Amygdala (tissue), 56 donors: Measurements from ENCODE around the gene NMRK1.

Experiments
- DNase-seq, 56 donors: peaks; one replicate each; lab custom pipeline; 2025; lab: John Stamatoyannopoulos, UW

The NMRK1 gene

DNA sequence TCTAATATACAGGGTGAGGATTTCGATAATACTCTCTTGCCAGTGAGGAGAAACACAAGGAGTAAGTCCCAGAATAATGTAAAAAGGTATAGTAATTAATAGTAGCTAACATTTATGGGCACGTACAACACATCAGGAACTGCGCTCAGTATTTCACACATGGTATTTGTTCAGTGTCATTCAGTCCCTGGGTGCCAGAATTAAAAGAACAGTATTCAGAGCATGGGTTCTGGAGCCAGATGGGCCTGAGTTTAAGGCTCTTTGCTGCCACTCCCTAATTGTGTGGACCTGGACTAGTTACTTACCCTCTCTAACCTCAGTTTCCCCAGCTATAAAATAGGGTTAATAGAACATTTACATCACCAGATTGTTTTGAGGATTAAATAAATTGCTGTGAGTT lies 16.7 kb upstream of the NMRK1 start:
- DNase-seq: no peak

DNA sequence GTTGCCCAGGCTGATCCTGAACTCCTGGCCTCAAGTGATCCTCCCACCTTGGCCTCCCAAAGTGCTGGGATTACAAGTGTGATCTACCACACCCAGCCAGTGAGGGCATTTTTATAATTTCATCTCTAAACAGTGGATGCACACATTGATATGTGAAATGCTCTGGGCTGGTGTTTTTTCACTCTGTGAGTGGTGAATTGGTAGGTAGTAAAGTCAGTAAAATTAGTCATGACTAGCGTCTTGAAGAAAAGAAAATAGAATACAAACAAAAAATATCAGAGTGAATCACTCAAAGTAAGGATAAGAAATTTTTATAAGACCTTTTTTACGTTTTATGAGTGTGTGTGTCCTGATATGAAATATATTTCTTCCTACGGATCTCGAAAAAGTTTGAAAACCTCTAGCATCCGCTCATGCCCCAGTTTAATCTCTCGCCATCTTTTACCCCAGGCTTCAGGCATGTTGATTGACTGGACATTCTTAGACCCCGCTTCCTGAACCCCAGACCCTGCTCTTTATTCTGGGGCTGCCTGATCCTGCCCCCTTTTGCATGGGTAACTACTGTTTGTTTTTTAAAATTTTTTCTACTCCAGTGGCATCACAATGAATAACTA lies 14.3 kb upstream of the NMRK1 start:
- no peak for DNase-seq

DNA sequence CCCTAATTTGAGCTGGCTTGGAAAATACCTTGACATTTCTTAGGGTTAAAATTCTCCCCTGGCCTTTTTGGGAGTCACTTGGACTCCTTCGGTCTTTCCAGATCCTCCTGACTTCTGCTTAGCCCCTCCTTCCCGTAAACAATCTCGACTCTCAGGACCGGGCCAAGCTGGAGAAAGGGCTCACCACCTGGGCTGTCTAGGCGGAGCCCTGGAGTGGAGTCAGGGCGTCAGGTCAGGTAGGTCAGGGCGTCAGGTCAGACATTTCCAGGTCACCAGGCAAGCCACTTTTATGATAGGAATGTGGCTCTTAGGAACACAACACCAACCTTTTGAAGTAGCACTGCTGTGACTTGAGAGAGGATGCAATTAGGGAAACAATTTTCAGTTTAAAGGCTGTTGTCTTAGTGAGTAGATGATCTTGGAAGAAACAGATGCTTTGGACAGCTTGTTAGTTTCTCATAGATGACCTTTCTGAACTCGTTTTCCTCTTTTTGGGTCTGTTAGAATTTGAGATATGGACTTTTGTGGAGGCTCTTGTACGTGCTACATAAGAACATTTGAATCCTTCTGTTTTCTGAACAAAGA lies 13.1 kb upstream of the NMRK1 start:
- no peak for DNase-seq

DNA sequence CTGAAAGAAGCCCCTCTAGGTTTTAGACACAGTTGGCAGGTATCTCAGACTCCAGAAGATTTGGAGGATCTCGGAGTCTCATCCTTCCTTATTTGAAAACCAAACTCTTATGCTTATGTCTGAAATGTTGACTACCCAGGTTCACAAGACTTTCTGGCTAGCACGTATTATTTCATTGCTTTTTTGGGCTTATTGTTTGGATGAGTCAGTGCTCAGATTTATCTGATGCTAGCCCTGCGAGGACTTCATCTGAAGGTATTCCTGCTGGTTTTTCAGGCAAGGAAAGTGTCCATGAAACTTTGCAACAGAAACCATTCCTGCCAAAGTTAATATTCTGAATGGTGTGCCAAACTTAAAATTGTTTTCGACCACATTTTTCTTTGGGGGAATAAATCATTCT lies 8.8 kb upstream of the NMRK1 start:
- DNase-seq: no peak

DNA sequence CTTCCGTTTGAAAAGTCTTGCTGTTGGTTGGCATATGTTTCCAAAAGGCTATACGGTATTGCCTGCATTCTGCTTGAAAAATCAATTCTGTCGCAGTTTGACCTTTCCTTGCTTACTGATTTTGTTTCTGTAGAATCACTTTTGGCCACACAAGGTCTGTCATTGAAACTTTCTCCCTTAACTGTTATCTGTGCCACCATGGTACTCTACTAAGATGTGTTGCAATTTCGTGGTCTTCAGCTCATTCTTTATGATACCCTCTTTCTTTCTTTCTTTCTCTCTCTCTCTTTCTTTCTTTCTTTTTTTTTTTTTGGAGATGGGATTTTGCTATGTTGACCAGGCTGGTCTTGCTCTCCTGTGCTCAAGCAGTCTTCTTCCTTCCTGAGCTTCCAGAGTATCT lies 4.8 kb upstream of the NMRK1 start:
- DNase-seq: no peak

DNA sequence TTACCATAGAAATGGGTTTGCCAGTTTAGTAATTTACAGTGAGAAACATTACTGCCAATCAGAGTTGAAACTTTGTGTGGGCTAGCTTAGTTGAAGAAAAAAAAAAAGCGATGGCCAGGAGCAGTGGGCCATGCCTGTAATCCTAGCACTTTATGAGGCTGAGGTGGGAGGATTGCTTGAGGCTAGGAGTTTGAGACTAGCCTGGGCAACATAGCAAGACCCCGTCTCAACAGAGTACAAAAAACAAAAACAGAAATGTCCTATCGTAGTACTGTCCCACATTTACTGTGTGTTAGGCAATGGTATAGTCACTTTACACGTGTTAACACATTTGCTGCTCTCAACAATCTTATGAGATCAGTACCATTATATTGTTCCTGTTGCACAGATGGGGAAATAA lies 2.6 kb upstream of the NMRK1 start:
- DNase-seq: no peak

DNA sequence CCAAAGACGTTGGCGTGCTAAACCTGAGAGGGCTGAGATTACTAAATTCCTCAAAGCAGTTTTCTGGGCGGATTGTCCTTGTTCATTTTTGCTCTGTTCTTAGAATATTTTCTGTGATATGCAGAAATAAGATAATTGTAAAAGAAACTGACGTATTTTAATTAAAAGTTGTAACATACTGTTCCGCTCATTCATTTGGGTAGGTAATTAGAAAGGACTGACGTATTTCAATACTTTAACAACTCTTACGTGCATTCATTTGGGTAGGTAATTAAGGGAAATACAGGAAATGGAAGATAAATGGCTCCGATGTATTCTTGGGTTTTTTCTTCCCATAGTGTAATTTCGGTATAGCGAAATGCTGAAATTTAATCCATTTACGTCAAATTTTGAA lies 1.4 kb upstream of the NMRK1 start:
- no peak for DNase-seq

DNA sequence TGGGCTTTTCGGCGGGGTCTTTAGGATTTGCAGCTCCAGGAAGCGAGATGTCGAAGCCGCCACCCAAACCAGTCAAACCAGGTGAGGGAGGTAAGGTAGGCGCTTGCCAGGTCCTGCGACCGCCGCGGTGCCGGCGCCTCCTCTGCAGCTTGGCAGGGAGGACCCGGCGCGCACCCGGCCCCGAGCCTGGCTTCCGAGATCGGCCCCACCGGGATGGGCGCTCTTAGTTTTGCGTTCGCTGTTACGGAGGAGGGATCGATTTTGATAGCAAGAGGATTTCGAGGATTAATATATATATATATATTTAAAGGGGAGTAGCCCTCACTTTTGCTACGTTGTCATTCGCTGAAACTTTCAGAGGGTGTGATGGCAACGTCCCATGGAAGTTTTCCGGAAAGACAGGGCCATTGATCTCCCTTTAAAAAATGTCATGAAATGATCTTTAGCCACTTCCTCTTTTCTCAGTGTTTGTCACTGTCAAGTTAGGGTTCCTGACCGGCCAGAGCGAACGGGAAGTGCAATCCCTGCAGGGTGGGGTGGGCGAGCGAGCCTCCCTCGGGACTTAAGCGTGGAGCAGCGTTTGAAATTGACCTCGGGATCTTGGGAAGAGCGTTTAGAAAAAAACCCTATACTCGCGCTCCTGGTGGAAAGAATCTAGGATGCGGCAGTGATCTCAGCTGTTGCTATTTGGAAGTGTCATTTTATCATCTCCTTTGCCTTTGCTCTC lies 854 bp upstream of the NMRK1 start:
- peak in 23 of 56 donors; percentile 11 to 59 (median 30) for DNase-seq

DNA sequence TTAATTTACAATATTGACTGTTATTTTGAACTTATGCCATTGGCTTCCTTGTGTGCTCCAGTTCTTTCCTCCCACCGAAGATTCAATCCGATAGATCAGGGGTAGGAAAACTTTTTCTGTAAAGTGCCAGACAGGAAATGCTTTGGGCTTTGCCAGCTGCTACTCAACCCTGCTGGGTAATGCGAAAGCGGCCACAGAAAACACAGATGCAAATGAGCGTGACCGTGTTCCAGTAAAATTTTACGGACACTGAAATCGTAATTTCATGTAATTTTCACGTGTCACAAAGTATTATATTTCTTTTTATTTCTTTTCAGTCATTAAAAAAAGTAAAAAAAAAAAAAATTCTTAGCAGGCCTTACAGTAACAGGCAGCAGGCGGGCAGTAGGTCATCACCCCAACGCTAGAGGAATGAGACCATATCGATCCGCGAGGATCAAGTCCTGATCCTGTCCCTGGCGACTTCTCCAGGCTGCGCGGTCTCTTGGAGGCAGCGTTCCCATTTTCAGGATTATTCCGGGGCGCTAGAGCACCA lies 599 bp downstream of the NMRK1 start:
- DNase-seq: peak in 3 of 56 donors; percentile 27 to 45 (median 43)

DNA sequence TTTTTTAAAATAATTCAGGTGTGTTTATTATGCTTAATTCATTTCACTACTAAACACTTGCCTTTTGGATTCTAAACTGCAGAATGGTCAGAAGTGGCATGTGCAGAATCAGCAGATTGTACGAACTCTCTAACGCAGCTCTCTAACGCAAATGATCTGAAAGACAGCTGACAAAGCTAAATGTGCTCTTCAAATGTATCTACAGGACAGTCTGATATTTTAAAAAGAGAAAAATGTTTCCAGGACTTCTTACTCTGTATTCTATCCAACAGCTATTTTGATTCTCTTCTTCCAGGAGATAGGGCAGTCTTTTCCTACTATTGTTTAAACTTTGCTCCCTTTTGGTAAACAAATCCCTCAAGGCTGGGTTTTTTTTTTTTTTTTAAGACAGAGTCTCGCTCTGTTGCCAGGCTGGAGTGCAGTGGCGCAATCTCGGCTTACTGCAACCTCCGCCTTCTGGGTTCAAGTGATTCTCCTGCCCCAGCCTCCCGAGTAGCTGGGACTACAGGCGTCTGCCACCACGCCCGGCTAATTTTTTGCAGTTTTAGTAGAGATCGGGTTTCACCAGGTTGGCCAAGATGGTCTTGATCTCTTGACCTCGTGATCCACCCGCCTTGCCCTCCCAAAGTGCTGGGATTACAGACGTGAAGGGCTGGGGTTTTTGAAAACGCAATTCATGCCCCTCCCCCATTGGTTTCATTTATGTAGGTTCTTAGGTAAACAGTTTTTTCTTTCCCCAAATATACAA lies 1.2 kb downstream of the NMRK1 start:
- DNase-seq: no peak

DNA sequence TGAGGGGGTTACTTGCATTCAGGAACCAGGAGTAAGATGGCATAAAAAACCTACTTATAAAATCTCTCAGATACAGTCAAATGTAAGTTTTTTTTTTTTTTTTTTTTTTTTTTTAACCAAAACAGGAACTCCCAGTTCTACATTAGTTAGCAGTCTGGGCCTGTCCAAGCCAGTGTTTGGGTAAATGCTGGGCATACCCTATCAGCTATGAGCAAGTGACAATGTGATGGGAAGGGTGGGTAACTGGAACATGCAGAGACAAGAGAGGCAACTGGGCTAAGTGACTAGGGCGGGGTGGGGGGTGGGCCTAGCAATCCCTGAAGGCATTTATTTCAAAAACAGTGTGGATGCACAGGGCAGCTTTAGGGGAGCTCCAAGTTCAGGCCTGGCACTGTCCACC lies 2.3 kb downstream of the NMRK1 start:
- DNase-seq: no peak

DNA sequence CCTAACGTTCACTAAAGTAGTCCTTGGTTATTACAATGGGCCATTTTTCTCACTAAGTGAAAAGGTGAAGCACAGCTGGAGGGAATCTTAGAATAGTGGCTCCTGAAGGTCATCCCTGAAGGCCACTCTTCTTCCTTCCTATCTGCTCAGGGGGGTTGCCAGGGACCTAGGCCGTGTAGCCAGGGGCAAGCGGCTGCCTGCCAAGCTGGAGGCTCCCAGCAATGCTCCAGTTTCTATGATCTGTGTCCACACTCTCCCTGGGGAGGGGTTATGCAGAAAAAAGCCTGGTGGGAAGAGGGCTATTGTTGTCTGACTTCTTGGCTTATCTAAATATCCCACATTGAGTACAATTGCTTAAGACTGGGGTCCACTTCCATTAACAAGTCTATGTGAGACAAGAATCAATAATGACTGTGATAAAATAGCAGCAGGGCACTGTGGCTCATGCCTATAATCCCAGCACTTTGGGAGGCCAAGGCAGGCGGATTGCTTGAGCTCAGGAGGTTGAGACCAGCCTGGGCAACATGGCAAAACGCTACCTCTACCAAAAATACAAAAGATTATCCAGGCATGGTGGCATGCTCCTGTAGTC lies 3.8 kb downstream of the NMRK1 start:
- DNase-seq: peak in 1 of 56 donors; percentile 33

DNA sequence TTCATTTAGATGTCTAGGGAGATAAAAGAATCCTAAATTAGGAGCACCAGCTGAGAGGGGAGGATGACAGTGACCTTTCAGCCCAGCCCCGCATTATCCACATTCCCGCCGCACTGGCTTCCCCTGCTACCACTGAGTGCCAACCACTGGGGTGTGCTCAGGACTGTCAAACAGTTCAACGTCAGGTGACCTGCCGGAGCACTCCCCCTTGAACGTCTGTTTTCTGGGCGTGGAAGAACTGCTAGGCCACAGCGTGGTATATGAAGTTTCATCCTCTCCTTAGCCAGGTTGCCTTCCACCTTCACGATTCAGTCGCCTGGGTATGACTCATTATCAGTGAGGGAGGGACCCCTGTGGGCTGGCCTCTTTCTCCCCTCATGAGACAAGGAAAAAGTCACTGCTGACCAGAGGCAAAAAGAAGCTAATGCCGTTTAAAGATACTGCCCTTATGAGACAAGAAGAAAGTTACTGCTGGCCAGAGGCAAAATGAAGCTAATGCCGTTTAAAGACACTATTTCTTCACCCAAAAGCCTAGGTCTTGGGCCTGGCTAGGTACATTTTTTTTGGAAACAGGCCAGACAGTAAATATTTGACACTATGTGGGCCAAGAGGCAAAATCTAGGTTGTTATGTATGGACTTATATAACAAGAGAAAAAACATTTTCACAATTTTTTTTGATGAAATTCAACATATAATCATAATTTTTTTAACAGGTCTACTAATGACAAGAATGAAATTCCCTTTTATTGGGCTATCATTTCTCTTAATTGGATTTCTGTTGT lies 4.6 kb downstream of the NMRK1 start:
- DNase-seq: peak in 23 of 56 donors; percentile 8 to 54 (median 27)

DNA sequence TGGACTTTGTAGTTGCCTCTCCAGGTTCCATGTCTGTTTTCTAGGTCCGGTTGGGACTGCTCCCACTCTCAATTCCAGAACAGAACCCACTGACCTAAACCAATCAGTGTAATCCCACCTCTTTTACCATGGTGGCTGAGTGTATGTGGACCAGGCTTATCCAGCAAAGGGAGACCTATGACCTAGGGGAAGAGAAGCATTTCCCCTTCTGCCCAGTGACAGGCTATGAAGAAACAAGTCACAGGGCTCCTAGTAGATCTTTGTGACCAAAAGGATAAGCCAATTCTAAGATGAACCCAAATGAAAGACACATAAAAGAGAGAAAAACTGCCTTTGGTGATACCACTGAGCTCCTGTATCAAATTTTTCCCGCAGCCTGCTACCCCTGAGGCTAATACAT lies 6.3 kb downstream of the NMRK1 start:
- no peak for DNase-seq

DNA sequence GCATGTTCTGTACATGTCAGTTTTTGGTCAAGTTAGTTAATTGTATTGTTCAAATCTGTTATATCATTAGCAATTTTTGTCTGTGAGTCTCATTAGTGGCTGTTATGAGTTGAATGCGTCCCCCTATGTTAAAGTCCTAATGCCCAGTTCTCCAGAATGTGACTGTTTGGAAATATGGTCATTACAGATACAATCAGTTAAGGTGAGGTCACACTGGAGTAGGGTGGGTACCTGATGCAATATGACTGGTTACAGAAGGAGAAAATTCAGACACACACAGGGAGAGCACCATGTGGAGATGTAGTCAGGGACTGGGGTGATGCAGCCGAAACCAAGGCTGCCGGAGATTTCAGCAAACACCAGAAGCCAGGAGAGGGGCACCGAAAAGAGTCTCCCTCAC lies 15.1 kb downstream of the NMRK1 start:
- no peak for DNase-seq

DNA sequence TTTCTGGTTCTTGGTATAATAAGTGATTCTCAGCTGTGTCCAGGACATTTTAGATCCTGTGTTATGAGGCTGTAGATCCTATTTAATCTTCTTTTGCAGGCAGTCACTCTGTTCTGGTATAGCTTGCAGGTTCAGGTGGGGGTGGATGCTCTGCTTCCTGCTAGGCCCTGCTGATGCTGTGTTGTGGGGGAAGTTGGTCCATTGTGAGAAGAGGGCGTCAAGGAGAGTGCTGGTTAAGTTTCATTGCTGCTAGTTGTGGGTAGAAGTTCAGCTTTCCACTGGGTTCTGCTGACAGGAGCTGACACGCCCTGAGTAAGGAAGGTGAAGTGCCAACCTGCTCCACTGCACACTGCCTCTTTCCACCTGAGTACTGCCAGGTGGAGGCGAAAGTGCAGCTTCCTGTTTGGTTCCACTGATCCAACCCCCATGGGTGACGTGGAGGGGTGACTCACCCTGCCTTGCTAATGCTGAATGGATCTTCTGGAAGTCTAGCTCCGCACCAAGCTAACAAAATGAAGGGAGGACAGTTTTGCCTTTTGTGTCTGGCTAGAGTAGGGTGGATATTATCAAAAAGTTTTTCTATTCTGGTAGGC lies 16.3 kb downstream of the NMRK1 start:
- DNase-seq: no peak

DNA sequence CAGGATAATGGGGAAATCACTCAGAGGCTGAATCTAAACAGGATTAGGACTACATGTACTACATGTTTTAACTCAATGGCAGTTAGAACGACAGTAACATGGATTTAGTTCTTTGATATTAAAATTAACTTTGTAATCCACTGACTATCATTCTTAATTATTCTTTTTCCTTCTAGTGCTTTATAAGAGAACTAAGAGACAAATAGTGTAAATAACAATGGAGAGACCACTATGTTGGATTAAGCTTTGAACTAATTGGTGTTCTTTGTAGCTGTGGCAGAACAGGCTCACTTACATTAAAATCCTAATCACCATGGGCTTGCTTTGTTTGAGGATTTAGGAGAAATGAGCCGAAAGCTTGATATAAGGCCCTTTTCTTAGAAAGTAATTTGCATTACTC lies 18.8 kb downstream of the NMRK1 start:
- DNase-seq: no peak

DNA sequence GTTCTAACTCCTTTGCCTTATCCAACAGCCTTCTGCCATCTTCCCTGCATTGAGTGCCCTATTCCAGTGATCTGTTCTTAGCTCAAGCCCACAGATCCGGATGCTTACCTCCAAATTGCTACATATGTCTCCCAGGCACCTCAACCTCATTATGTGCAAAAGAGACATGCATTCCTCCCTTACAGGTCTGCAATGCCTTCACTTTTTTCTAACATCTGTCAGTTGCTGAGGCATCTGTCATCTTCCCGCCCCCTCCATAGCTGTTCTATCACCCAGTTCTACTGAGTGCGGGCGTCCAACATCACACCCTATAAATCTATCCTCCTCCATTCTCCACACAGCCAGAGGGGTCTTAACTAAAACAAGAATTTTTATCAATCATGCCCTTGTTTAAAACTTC lies 20.1 kb downstream of the NMRK1 start:
- DNase-seq: peak in 8 of 56 donors; percentile 10 to 52 (median 27)

DNA sequence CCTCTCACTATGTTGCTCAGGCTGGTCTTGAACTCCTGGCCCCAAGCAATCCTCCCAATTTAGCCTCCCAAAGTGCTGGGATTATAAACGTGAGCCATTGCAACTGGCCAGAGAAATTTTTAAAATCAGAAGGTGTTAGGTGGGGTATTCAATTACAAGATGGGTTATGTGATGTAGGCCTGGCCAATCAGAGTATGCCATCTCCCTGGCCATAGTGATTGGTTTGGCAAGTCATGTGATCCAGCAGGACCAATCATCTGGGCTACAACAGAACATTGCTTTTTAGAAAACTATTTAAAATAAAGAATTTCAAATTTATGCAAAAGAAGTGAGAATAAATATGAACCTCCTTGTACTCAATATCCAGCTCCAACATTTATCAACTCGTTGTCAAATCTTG lies 22.4 kb downstream of the NMRK1 start:
- no peak for DNase-seq
